Measurements from ENCODE around the gene GRK5.

DNA sequence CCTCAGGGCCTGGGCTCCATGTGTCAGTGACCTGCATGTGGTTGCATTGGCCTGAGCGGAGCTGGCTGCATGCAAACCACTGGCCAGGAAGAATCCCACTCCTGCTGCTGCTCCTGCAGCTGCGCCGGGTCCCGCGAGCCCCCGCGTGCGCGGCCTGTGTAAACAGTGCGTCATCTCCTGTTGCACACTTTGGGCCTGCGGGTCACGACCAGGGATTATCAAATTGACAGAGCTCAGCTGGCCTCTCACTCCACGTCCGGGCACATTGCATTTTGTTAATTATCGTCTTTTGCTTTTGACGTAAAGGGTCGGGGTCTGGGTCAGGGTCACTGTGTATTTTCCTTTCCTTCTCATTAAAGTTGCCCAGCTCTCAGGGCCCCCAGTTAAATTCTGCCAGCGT lies 202.5 kb downstream of the GRK5 start:
- no peak for TF ChIP-seq POLR2A (IDR thresholded peaks at IDR 0.05)
- TF ChIP-seq, protein P1, sequence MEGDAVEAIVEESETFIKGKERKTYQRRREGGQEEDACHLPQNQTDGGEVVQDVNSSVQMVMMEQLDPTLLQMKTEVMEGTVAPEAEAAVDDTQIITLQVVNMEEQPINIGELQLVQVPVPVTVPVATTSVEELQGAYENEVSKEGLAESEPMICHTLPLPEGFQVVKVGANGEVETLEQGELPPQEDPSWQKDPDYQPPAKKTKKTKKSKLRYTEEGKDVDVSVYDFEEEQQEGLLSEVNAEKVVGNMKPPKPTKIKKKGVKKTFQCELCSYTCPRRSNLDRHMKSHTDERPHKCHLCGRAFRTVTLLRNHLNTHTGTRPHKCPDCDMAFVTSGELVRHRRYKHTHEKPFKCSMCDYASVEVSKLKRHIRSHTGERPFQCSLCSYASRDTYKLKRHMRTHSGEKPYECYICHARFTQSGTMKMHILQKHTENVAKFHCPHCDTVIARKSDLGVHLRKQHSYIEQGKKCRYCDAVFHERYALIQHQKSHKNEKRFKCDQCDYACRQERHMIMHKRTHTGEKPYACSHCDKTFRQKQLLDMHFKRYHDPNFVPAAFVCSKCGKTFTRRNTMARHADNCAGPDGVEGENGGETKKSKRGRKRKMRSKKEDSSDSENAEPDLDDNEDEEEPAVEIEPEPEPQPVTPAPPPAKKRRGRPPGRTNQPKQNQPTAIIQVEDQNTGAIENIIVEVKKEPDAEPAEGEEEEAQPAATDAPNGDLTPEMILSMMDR (IDR thresholded peaks at IDR 0.05): no peak

Measured in thyroid gland (tissue), 4 donors.